A673 (cell line): ENCODE measurements around the gene SOWAHD.
"Not testable (repeated sequence)": the region's sequence is repeated elsewhere in the genome, so short reads cannot be mapped to it uniquely, and the experiment has no call there.

ENCODE experiments used
- CTCF ChIP-seq: fragments of 300-800, 200-600 bp; sonication (generic); conservative IDR thresholded peaks from 2 replicates; pipeline ENCODE4 v1.5.1; 2017; ENCODE audit warnings: low read depth, mild to moderate bottlenecking, antibody characterized with exemption, low read length, moderate library complexity, mixed read lengths
- EZH2 ChIP-seq: fragments of 200-600 bp; sonication (generic); IDR thresholded peaks from 2 replicates; pipeline ENCODE4 v1.6.1; 2017; ENCODE audit warnings: borderline replicate concordance, low read depth, mild to moderate bottlenecking, mixed read lengths, antibody characterized with exemption, low read length; ENCODE audit not compliant: poor library complexity, severe bottlenecking

- TF ChIP-seq CTCF, EZH2: not testable (repeated sequence)
Measured at GRCh38 chrX:119769388-119769787, 11.0 kb downstream of the SOWAHD start.
